ENCODE measurements around the gene RHOF.

The RHOF gene

DNA sequence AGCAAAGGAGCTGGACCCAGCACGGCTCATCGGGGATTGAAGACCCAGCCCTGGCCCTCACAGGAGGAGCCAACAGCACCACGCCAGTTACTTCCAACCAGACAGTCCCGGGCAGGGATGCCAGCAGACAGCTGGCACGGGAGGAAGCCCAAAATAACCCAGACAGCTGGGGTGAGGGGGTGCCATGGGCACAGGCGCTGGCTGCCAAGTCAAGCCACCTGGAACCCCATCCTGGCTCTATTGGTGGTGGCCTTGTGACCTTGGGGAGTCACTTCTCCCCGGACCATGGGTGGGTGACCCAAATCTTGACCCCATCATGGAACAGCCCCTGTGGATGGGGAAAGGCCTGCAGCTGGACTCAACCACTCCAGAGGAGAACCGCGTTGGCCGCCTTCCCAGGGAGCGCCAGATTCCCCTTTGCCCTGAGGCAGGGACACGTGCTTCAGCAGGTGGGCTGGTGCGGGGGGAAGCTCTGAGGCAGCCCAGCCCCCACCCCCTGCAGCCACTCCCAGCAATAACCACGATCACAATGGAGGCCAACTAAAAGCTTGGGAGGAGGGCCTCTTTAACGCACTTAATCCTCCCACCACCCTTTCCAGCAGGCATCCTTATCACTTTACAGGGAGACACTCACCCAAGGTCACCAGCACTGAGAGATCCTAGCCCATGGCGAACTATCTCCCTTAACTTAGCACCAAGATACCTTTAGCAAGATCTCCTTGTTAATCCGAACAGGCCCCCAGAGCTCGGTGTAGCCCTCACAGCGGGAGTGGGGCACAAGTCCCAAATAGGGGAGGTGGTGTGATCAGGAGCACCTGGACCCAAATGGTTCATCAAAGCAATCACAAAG lies 4.7 kb upstream of the RHOF start:
- TF ChIP-seq, protein P1, sequence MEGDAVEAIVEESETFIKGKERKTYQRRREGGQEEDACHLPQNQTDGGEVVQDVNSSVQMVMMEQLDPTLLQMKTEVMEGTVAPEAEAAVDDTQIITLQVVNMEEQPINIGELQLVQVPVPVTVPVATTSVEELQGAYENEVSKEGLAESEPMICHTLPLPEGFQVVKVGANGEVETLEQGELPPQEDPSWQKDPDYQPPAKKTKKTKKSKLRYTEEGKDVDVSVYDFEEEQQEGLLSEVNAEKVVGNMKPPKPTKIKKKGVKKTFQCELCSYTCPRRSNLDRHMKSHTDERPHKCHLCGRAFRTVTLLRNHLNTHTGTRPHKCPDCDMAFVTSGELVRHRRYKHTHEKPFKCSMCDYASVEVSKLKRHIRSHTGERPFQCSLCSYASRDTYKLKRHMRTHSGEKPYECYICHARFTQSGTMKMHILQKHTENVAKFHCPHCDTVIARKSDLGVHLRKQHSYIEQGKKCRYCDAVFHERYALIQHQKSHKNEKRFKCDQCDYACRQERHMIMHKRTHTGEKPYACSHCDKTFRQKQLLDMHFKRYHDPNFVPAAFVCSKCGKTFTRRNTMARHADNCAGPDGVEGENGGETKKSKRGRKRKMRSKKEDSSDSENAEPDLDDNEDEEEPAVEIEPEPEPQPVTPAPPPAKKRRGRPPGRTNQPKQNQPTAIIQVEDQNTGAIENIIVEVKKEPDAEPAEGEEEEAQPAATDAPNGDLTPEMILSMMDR (IDR thresholded peaks at IDR 0.05): no peak
- peak overlapping the region; percentile 100 for H3K27ac ChIP-seq
- no peaks in the 10 kb centered on the region for H3K9me3 ChIP-seq
- H3K4me3 ChIP-seq (ENCODE audit: low read depth in 1 of 2, low read length in 1 of 2): peak overlapping the region; percentile 84 to 96
- no peaks in the 10 kb centered on the region for H3K27me3 ChIP-seq
- H3K36me3 ChIP-seq: peaks cover 32% of the 10 kb centered on the region
- peaks cover 65% of the 10 kb centered on the region in 2 experiments for H3K4me1 ChIP-seq (ENCODE audit: control insufficient read depth in 1 of 2, insufficient read depth in 1 of 2, low read depth in 1 of 2, low read length in 1 of 2)

DNA sequence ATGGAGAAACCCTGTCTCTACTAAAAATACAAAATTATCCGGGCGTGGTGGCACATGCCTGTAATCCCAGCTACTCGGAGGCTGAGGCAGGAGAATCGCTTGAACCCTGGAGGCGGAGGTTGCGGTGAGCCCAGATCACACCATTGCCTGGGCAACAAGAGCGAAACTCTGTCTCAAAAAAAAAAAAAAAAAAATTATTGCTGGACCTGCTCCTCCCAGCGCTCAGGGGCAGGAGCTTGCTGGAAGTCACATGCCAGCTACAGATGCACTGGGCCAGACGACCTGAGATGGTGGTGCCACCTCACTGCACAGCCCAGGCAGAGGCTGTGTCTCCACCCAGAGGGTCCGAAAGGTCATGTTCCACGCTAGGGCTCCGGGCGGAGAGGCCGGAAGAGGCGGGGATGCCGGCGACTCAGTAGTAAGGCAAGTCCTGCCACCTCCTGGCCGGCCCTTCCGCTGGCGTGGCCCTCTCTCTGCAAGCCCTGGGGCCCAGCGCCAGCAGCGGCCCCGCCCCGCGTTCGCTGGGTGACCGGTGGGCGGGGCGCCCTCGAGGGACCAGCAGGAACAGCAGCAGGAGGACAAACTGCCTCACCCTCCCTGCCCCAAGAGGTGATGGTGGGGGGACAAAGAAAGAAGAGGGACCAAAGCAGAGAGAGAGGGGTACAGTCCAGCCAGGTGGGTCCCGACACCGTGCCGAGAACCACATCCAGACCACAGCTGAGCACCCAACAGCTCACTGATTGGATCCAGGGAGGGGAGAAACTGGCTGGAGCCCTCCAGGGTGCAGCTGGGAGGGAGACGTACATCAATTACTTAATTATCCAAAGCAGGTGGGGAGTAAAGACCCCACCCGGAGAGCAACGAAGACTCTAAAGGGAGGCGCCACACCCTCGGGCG lies 3.6 kb upstream of the RHOF start:
- TF ChIP-seq, protein P1 (IDR thresholded peaks at IDR 0.05): no peak
- H3K9me3 ChIP-seq: no peaks in the 10 kb centered on the region
- no peaks in the 10 kb centered on the region for H3K27me3 ChIP-seq
- no peak overlapping the region for H3K4me3 ChIP-seq (ENCODE audit: low read depth in 1 of 2, low read length in 1 of 2)
- peaks cover 32% of the 10 kb centered on the region for H3K36me3 ChIP-seq
- peak overlapping the region; percentile 100 for H3K27ac ChIP-seq
- H3K4me1 ChIP-seq (ENCODE audit: control insufficient read depth in 1 of 2, insufficient read depth in 1 of 2, low read depth in 1 of 2, low read length in 1 of 2): peaks cover 69 to 75% of the 10 kb centered on the region in 2 experiments

DNA sequence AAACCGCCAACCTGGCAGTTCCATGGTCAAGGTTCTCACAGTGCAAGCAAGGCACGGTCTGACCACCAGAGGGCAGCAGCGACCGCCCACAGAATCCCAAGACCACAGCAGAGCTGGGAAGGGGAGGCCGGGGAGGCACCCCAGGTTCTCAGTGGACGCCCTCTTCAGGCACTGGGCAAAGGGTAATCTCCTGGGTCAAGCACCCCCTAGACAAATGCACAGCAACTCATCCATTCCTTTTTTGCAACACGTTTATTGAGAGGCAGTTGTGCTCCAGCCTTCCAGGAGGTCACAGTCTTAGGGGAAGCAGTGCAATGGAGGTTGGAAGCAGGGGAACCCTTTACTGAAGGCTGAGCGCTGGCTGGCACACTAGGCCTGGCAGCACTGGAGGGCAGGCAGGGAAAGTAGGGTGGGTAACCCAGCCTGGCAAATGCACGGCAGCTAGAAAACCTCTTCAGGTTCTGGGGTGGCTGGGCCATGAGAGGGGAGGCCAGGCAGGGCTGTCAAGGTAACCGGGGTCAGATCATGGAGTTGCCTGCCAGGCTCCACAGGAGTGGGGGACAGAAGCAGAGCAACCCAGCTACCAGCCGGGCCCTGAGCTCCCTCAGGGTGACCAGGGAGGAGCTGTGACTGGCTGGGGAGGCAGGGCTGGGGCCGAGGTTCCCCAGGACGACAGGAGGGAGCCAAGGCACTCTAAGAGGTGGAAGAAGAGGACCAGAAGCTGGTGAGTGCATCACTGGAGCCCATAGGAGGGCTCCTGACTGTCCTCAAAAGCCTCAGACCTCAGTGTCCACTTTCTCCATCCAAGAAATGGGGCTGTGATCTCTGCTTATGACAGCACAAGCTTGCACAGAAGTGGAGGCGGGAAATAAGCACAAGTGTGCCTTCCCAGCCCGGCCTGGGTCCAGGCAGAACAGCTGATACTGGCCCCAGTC lies 1.8 kb upstream of the RHOF start:
- TF ChIP-seq, protein P1 (IDR thresholded peaks at IDR 0.05): peak; percentile 96
- no peaks in the 10 kb centered on the region for H3K9me3 ChIP-seq
- peaks cover 74 to 84% of the 10 kb centered on the region in 2 experiments for H3K4me1 ChIP-seq (ENCODE audit: control insufficient read depth in 1 of 2, insufficient read depth in 1 of 2, low read depth in 1 of 2, low read length in 1 of 2)
- H3K36me3 ChIP-seq: peaks cover 32% of the 10 kb centered on the region
- peak overlapping the region; percentile 98 for H3K27ac ChIP-seq
- no peaks in the 10 kb centered on the region for H3K27me3 ChIP-seq
- H3K4me3 ChIP-seq (ENCODE audit: low read depth in 1 of 2, low read length in 1 of 2): peak overlapping the region; percentile 80 to 89

DNA sequence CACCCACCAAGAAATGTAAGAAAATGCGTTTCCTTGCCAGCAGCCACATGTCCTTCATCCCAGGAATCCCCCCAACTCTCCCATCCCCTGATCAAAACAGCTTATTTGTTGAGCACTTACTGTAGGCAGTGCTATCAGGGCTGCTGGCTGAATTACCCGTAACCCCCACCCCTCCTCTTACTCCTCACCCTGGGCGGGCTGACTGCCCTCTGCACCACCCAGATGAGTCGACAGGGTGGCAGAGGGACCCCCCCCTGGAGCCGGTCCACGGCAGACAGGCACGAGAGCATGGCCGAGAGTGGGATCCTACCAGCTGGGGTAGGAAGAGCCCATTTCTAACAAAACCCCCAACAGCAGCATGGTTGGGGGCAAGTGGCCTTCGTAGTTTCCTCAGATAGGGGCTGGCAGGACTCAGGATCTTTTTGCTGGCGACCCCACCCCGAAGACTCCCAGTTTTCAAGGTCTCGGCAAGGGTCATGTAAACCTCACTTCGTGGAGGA lies 1.1 kb upstream of the RHOF start:
- H3K27me3 ChIP-seq: no peaks in the 10 kb centered on the region
- H3K4me3 ChIP-seq (ENCODE audit: low read depth in 1 of 2, low read length in 1 of 2): peak overlapping the region; percentile 80 to 89
- TF ChIP-seq, protein P1 (IDR thresholded peaks at IDR 0.05): no peak
- peaks cover 81 to 86% of the 10 kb centered on the region in 2 experiments for H3K4me1 ChIP-seq (ENCODE audit: control insufficient read depth in 1 of 2, insufficient read depth in 1 of 2, low read depth in 1 of 2, low read length in 1 of 2)
- no peaks in the 10 kb centered on the region for H3K9me3 ChIP-seq
- peak overlapping the region; percentile 98 for H3K27ac ChIP-seq
- H3K36me3 ChIP-seq: peaks cover 32% of the 10 kb centered on the region
